NCI-H2171 (cell line): Measurements from ENCODE around the gene ZC3HAV1.
"Not testable (repeated sequence)": the region's sequence is repeated elsewhere in the genome, so short reads cannot be mapped to it uniquely, and the experiment has no call there.

Experiments used
- DNase-seq: peaks from one replicate; lab custom pipeline; 2025; lab: John Stamatoyannopoulos, UW

ZC3HAV1 gene

GRCh38 chr7:139109188-139109982 lies at the start of gene ZC3HAV1:
ZC3HAV1 (minus strand) TSS chr7:139109720; CDS start chr7:139109331, 389 bp downstream.
- peak; percentile 37 for DNase-seq

GRCh38 chr7:139153832-139154231 lies 44.3 kb upstream of the ZC3HAV1 start:
- DNase-seq, result no peak

- no peak for DNase-seq
Measured at GRCh38 chr7:139152149-139152548, 42.6 kb upstream of the ZC3HAV1 start.

- DNase-seq, result no peak
Measured at GRCh38 chr7:139139150-139139549, 29.6 kb upstream of the ZC3HAV1 start.

GRCh38 chr7:139133335-139134139 lies 24.0 kb upstream of the ZC3HAV1 start:
- DNase-seq, result peak; percentile 85

- no peak for DNase-seq
Measured at GRCh38 chr7:139132887-139133286, 23.4 kb upstream of the ZC3HAV1 start.

- no peak for DNase-seq
Measured at GRCh38 chr7:139131601-139132041, 22.1 kb upstream of the ZC3HAV1 start.

- not testable (repeated sequence) for DNase-seq
Measured at GRCh38 chr7:139129814-139130213, 20.3 kb upstream of the ZC3HAV1 start.

GRCh38 chr7:139127648-139128047 lies 18.1 kb upstream of the ZC3HAV1 start:
- DNase-seq, result no peak

- DNase-seq, result no peak
Measured at GRCh38 chr7:139125657-139126056, 16.1 kb upstream of the ZC3HAV1 start.

- not testable (repeated sequence) for DNase-seq
Measured at GRCh38 chr7:139124995-139125394, 15.5 kb upstream of the ZC3HAV1 start.

GRCh38 chr7:139124084-139124914 lies 14.8 kb upstream of the ZC3HAV1 start:
- no peak for DNase-seq

GRCh38 chr7:139119486-139119849 lies 9.9 kb upstream of the ZC3HAV1 start:
- no peak for DNase-seq

- peak; percentile 11 for DNase-seq
Measured at GRCh38 chr7:139118805-139119485, 9.4 kb upstream of the ZC3HAV1 start.

- DNase-seq, result no peak
Measured at GRCh38 chr7:139118234-139118804, 8.8 kb upstream of the ZC3HAV1 start.

- no peak for DNase-seq
Measured at GRCh38 chr7:139117599-139118233, 8.2 kb upstream of the ZC3HAV1 start.

GRCh38 chr7:139116999-139117398 lies 7.5 kb upstream of the ZC3HAV1 start:
- no peak for DNase-seq

- no peak for DNase-seq
Measured at GRCh38 chr7:139115104-139115503, 5.6 kb upstream of the ZC3HAV1 start.

GRCh38 chr7:139114585-139114984 lies 5.1 kb upstream of the ZC3HAV1 start:
- DNase-seq, result no peak

GRCh38 chr7:139114018-139114417 lies 4.5 kb upstream of the ZC3HAV1 start:
- no peak for DNase-seq

- no peak for DNase-seq
Measured at GRCh38 chr7:139112741-139113250, 3.3 kb upstream of the ZC3HAV1 start.
